ENCODE data around the gene YTHDC2. TPM values are rescaled to one million over a fixed set of nuclear protein-coding genes. Genes with fewer than 3 reads are reported as not detected.

Gene YTHDC2
- total RNA-seq, 4 donors from 2014 or later = 11.1 to 38.9 (median 21.2) TPM

Small RNA genes within 50 kb of the gene (small RNA-seq; reads per million reads assigned to genes)
- 0 reads per million in 4 donors for gene RNU4ATAC13P

Other genes with a start within 250 kb of the YTHDC2 start
- gene TSSK1B, start 78.7 kb upstream of the YTHDC2 start, total RNA-seq = under 1 TPM in 1 of 4 donors, not detected in 3; 0.93 TPM
- 10 to 100 TPM; 20.5 to 28.7 (median 23.5) TPM for gene MCC, start 25.2 kb upstream of the YTHDC2 start, total RNA-seq